Activated CD4-positive, CD25-positive, alpha-beta regulatory T cell treated with anti-CD3 and anti-CD28 coated beads, Interleukin-2, amount 50 U/mL, for 72 hours (primary cell): ENCODE results near the gene ASPHD1.
"Not testable (repeated sequence)": the region's sequence is repeated elsewhere in the genome, so short reads cannot be mapped to it uniquely, and the experiment has no call there.

Source experiments
- DNase-seq: peaks from one replicate; pipeline ENCODE4 v3.0.0; 2021

Gene ASPHD1

GRCh38 chr16:29877266-29877961, 22.9 kb upstream of the ASPHD1 start:
- DNase-seq, result peak; percentile 71

DNA sequence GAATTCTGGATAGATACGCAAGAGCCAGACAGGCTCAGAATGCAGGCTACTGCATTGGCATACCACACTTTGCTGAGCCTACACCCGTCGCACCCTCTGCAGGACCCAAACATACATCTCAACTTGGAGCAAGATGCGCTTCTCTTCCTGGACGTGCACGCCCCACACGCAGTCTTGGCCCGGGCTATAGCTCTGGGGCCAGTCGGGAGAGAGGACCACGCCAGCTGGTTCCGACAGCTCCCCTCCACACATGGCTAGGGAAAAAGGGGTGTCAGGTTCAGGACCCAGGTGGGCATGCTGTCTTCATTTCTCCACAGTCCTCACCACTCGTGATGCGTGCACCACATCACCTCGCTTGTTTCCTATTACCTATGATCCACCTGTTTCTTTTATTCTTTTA, 22.1 kb upstream of the ASPHD1 start:
- no peak for DNase-seq

- no peak for DNase-seq
Measured at GRCh38 chr16:29881050-29881449, 19.2 kb upstream of the ASPHD1 start.

DNA sequence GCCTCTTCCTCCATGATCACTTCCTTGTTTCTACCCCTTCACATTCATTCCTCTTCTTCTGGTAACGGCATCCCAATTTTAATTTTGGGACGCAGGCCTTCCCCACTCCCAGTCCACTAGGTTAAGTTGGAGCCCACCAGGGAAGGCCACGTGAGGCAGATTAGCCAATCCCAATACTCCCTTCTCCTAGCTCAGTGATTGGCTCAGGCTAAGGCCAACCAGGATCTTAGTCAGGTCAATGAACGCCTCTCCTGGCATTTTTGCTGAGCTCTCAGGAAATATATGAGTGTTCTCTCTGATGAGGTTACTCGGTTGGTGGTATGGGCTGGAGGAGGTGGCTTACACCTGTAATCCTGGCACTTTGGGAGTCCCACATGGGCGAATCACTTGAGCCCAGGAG, 16.3 kb upstream of the ASPHD1 start:
- DNase-seq, result no peak

DNA sequence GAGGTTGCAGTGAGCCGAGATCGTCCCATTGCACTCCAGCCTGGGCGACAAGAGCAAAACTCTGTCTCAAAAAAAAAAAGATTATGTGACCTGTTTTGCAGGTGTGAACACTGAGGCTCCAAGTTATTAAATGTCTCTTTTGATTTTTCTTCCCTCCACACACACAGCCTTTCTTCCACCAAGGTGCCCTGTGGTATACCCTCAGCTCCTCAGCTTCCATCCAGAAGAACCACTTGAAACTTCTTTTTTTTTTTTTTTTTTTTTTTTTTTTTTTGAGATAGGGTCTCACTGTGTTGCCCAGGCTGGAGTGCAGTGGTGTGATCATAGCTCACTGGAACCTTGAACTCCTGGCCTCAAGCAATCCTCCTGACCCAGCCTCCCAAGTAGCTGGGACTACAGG, 10.9 kb upstream of the ASPHD1 start:
- DNase-seq, result not testable (repeated sequence)

DNA sequence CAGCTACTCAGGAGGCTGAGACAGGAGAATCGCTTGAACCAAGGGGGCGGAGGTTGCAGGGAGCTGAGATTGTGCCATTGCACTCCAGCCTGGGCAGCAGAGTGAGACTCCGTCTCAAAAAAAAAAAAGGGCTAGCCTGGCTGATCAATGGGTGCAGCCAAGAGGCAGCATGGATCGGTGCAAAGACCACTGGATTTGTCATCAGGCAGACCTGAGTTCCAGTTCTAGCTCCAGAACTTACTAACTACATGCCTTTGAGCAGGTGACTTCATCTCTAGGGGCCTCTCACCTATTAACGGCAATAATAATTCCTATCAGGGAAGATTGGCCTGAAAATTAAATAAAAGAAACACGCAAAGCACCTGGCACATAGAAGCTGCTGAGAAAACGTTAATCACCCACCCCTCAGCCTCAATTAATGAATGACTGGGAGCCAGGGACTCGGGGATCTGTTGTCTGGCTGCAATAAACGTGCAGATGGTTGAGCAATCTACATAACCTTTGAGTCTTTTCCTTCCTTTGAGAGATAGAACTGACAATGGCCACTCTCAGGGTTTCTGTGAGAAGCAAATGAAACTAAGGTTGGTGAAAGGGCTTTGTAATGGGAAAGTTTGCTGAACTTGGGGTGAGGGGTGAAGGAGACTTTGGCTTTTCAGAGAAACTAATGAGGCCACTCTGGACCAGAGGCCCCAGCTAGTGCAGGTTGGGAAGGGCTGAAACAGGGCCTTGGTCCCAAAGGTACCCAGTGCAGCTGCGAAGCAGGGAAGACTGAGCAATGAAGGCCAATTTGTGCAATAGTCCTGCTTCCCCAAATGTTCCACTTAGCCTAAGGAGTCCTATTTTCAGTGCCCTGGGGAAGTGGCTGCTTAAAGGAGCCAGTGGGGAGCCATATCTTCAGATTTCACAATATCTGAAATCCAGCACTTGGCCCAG, 8.5 kb upstream of the ASPHD1 start:
- DNase-seq, result no peak

- DNase-seq, result no peak
Measured at GRCh38 chr16:29892458-29892813, 7.9 kb upstream of the ASPHD1 start.

GRCh38 chr16:29893553-29893952, 6.7 kb upstream of the ASPHD1 start:
- DNase-seq, result no peak

- no peak for DNase-seq
Measured at GRCh38 chr16:29894352-29894751, 5.9 kb upstream of the ASPHD1 start.

- DNase-seq, result no peak
Measured at GRCh38 chr16:29896841-29897240, 3.4 kb upstream of the ASPHD1 start.

DNA sequence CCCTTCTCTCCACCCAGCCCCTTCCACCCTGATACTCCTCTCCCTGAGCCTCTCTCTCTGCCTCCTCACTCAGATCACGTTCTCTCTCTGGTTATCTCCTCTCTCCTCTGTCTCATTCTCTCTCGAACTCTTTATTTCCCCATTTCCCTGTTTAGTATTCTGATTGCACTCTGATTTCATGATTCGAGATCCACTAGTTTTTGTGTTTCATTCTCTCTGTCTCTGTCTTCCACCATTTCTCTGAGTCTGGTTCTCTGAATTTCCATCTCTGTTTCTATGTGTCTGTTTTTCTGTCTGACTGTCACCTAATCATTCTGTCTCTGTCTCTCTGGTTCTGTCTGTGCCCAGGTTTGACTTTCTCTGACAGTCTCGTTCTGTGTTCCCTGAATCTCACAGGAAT, 3.0 kb upstream of the ASPHD1 start:
- no peak for DNase-seq

DNA sequence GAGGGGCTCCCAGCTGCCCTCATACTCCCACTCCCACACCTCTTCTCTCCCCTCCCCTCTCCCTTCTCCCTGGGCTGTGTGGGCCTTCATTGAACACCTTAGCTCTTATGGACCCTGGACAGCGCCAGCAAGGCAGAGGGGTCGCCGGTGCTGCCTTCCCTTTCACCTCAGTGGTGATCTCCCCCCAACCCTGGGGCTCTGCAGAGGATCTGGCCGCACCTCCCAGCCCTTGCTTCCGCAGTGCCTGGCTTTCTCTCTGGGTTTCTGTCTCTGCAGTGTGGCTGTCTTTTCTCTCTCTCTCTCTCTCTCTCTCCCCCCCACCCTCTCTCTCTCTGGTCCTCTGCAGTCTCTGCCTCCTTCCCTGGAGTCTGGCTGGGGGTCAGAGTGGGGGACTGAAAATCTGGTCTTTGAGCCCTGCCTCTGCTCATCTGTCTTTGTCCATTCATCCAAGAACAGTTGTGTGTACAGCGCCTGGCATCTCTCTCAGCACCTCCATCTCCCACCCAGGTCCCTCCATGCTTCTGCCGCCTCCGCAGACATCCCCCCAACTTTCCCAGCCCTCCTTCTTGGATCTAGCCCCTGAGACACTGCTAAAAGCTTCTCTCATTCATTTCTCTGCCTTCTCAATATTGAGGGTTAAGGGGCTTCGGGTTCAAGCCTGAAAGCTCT, 2.0 kb upstream of the ASPHD1 start:
- no peak for DNase-seq

DNA sequence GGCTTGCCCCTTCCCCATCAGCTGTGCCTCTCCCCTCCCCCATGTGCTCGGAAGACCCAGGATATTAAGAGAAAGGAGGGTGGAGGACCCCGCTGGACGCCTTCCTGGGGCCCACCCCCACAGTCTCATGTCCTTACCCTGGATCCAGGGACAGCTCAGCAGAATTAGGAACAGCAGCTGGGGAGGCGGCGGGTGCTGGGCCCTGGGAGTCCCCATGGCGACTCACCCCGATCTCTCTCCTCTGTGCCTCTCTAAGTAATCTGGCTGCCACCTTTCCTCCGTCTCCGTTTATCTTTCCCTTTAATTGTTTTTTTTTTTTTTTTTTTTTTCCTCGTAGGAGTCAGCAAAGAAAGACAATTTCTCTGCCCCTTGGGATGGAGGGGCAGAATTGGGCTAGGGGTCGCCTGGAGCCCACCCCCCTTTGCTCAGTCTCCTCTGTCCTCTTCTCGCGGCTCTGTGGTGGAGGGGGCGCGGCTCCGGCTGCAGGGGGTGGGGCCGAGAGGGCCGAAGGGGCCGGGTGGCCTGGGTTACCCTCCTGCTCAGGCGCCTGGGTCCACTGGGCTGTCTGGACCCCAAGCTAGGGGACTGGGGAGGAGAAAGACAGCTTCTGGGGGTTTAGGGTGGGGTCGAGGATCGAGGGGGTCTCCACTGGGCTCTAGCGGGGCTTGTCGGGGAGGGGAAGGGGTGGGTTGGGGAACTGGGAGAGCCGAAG, 1.3 kb upstream of the ASPHD1 start:
- no peak for DNase-seq

DNA sequence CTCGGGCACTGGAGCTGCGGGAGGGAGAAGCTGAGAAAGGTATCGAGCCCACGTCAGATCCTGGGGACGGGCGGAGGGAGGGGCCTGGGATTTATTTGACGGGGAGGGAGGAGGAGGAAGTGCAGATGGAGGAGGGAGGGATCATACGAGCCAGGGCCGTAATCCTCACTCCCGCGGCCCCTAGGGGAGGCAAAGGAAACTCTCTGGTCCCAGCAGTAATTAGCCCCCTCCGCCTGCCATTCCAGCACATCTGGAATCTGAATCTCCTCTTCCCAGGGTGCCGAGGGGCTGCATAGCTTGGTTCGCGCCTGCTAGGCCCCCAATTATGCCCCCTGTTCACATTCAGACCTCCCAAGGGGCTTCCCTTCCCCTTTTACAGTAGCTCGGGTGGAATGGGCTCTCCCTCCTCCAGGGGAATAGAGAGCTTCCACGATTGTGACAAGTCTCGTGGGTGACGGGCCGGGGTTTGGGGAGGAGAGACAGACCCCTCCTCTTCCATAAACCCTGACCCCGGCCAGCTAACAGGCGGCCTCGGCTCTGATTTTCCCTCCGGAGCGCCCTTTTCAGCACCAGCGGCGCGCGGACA, 679 bp upstream of the ASPHD1 start, which contains the start of gene SEZ6L2:
Gene SEZ6L2 (minus strand): TSS at position 35 of the 586 bp plus-strand sequence. CDS start 531 bp downstream, outside the sequence.
- peak; percentile 88 for DNase-seq

- DNase-seq, result no peak
Measured at GRCh38 chr16:29900888-29901606, 759 bp downstream of the ASPHD1 start.

- DNase-seq, result no peak
Measured at GRCh38 chr16:29901607-29901945, 1.3 kb downstream of the ASPHD1 start.

DNA sequence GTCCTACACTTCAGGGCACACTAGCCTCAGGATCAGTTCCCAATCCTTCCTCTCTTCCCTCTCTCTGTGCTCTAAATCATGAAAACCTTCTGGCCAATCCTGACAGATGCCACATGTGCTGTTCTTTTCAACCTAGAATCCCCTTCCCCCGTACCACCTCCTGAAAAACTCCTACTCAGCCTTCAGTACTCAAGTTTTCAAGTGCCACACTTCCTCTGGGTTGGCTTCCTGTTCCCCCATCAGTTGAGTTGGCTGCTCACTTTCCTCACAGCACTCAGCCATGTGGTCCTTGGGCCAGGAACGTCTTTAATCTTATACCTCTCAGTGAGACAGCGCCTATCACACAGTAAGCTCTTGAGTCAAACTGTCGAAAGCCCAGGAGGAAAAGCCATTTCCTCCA, 3.3 kb downstream of the ASPHD1 start:
- no peak for DNase-seq

GRCh38 chr16:29904947-29905346, 4.7 kb downstream of the ASPHD1 start:
- no peak for DNase-seq

GRCh38 chr16:29905668-29906067, 5.4 kb downstream of the ASPHD1 start:
- DNase-seq, result no peak

- DNase-seq, result no peak
Measured at GRCh38 chr16:29906520-29907244, 6.4 kb downstream of the ASPHD1 start.

GRCh38 chr16:29907973-29908372, 7.7 kb downstream of the ASPHD1 start:
- no peak for DNase-seq
